Muscle layer of duodenum (tissue), 2 donors: ENCODE data around the gene POLR3A.

Experiments
- H3K27ac ChIP-seq: one replicate; pipeline ENCODE4 v1.7.0; 2013; ENCODE audit warnings: mild to moderate bottlenecking, low read length
- H3K27me3 ChIP-seq: one replicate; pipeline ENCODE4 v1.7.0; 2013; ENCODE audit warnings: low read depth, mild to moderate bottlenecking, control low read depth, low read length
- H3K36me3 ChIP-seq, 2 donors: one replicate each; pipeline ENCODE4 v1.7.0; 2013; ENCODE audit warnings: low read length in 2 of 2, control low read depth in 1 of 2, mild to moderate bottlenecking in 1 of 2; ENCODE audit not compliant: insufficient read depth in 2 of 2, control insufficient read depth in 1 of 2
- H3K4me1 ChIP-seq, 2 donors: one replicate each; pipeline ENCODE4 v1.7.0; 2013; ENCODE audit warnings: low read length in 2 of 2, mild to moderate bottlenecking in 2 of 2, control low read depth in 1 of 2, moderate library complexity in 1 of 2; ENCODE audit not compliant: insufficient read depth in 2 of 2, control insufficient read depth in 1 of 2
- H3K4me3 ChIP-seq, 2 donors: one replicate each; pipeline ENCODE4 v1.7.0; 2013; ENCODE audit warnings: low read length in 2 of 2, low read depth in 1 of 2, mild to moderate bottlenecking in 1 of 2
- H3K9me3 ChIP-seq, 2 donors: one replicate each; pipeline ENCODE4 v1.7.0; 2013; ENCODE audit warnings: low read length in 2 of 2, control low read depth in 1 of 2, mild to moderate bottlenecking in 1 of 2; ENCODE audit not compliant: control insufficient read depth in 1 of 2
- donor health status: healthy.

Gene POLR3A

GRCh38 chr10:77975086-77975666, 54.1 kb downstream of the POLR3A start:
- Histone ChIP-seq H3K4me1 (peaks cover 0 to 9% of the 10 kb centered on the region in 2 donors), H3K27ac (peak overlapping the region; percentile 30), H3K9me3 (no peaks in the 10 kb centered on the region), H3K4me3 (no peak overlapping the region), H3K36me3 (peaks cover 31 to 37% of the 10 kb centered on the region in 2 donors), H3K27me3 (no peaks in the 10 kb centered on the region)

- H3K27ac ChIP-seq = peak overlapping the region; percentile 30
- no peaks in the 10 kb centered on the region for H3K9me3 ChIP-seq
- H3K27me3 ChIP-seq = no peaks in the 10 kb centered on the region
- H3K4me1 ChIP-seq = peaks cover 0 to 12% of the 10 kb centered on the region in 2 donors
- no peak overlapping the region for H3K4me3 ChIP-seq
- H3K36me3 ChIP-seq = peaks cover 25 to 31% of the 10 kb centered on the region in 2 donors
These were observed 54.8 kb downstream of the POLR3A start for GRCh38 chr10:77974396-77975074.

- Histone ChIP-seq H3K4me1 (peaks cover 3 to 21% of the 10 kb centered on the region in 2 donors), H3K9me3 (no peaks in the 10 kb centered on the region), H3K36me3 (peaks cover 15 to 25% of the 10 kb centered on the region in 2 donors), H3K4me3 (no peak overlapping the region), H3K27me3 (no peaks in the 10 kb centered on the region), H3K27ac (peak overlapping the region; percentile 45)
These were observed 56.0 kb downstream of the POLR3A start for GRCh38 chr10:77973276-77973675.

- H3K4me1 ChIP-seq = peaks cover 3 to 21% of the 10 kb centered on the region in 2 donors
- no peaks in the 10 kb centered on the region for H3K27me3 ChIP-seq
- no peak overlapping the region for H3K27ac ChIP-seq
- H3K4me3 ChIP-seq = no peak overlapping the region
- no peaks in the 10 kb centered on the region for H3K9me3 ChIP-seq
- H3K36me3 ChIP-seq = peaks cover 4 to 14% of the 10 kb centered on the region in 2 donors
These were observed 57.2 kb downstream of the POLR3A start for GRCh38 chr10:77972148-77972547.

- Histone ChIP-seq H3K4me3 (peak overlapping the region in 1 of 2 donors; percentile 16), H3K27ac (peak overlapping the region; percentile 76), H3K36me3 (peaks cover 0 to 10% of the 10 kb centered on the region in 2 donors), H3K27me3 (no peaks in the 10 kb centered on the region), H3K4me1 (peaks cover 3 to 21% of the 10 kb centered on the region in 2 donors), H3K9me3 (no peaks in the 10 kb centered on the region)
These were observed 57.5 kb downstream of the POLR3A start for GRCh38 chr10:77971804-77972144.

- Histone ChIP-seq H3K4me3 (peak overlapping the region in 1 of 2 donors; percentile 16), H3K27me3 (no peaks in the 10 kb centered on the region), H3K9me3 (no peaks in the 10 kb centered on the region), H3K27ac (peak overlapping the region; percentile 76), H3K4me1 (peaks cover 3 to 21% of the 10 kb centered on the region in 2 donors), H3K36me3 (peaks cover 0 to 6% of the 10 kb centered on the region in 2 donors)
These were observed 58.2 kb downstream of the POLR3A start for GRCh38 chr10:77970869-77971803.

GRCh38 chr10:77969114-77969513, 60.2 kb downstream of the POLR3A start:
- Histone ChIP-seq H3K27me3 (no peaks in the 10 kb centered on the region), H3K4me3 (no peak overlapping the region), H3K27ac (peak overlapping the region; percentile 5), H3K9me3 (no peaks in the 10 kb centered on the region), H3K36me3 (no peaks in the 10 kb centered on the region), H3K4me1 (peaks cover 3 to 21% of the 10 kb centered on the region in 2 donors)

- no peaks in the 10 kb centered on the region for H3K9me3 ChIP-seq
- H3K27me3 ChIP-seq = no peaks in the 10 kb centered on the region
- H3K4me3 ChIP-seq = no peak overlapping the region
- H3K27ac ChIP-seq = no peak overlapping the region
- H3K36me3 ChIP-seq = no peaks in the 10 kb centered on the region
- H3K4me1 ChIP-seq = peaks cover 3 to 21% of the 10 kb centered on the region in 2 donors
These were observed 61.7 kb downstream of the POLR3A start for GRCh38 chr10:77967611-77968022.

- Histone ChIP-seq H3K4me3 (no peak overlapping the region), H3K9me3 (no peaks in the 10 kb centered on the region), H3K36me3 (no peaks in the 10 kb centered on the region), H3K4me1 (peaks cover 3 to 13% of the 10 kb centered on the region in 2 donors), H3K27ac (no peak overlapping the region), H3K27me3 (no peaks in the 10 kb centered on the region)
These were observed 64.0 kb downstream of the POLR3A start for GRCh38 chr10:77965294-77965693.

- H3K27ac ChIP-seq = no peak overlapping the region
- H3K36me3 ChIP-seq = no peaks in the 10 kb centered on the region
- H3K4me3 ChIP-seq = no peak overlapping the region
- H3K27me3 ChIP-seq = no peaks in the 10 kb centered on the region
- no peaks in the 10 kb centered on the region for H3K9me3 ChIP-seq
- peaks cover 3 to 11% of the 10 kb centered on the region in 2 donors for H3K4me1 ChIP-seq
These were observed 64.5 kb downstream of the POLR3A start for GRCh38 chr10:77964811-77965210.

- H3K4me1 ChIP-seq = peaks cover 2 to 10% of the 10 kb centered on the region in 2 donors
- H3K9me3 ChIP-seq = no peaks in the 10 kb centered on the region
- H3K4me3 ChIP-seq = no peak overlapping the region
- no peak overlapping the region for H3K27ac ChIP-seq
- H3K27me3 ChIP-seq = no peaks in the 10 kb centered on the region
- H3K36me3 ChIP-seq = no peaks in the 10 kb centered on the region
These were observed 65.4 kb downstream of the POLR3A start for GRCh38 chr10:77963901-77964300.
